Muscle layer of colon (tissue), 2 donors: ENCODE measurements around the gene AGO3.

Experiments used
- H3K27ac ChIP-seq: one replicate; pipeline ENCODE4 v1.7.0; 2013; ENCODE audit warnings: low read depth, mild to moderate bottlenecking, low read length, moderate library complexity
- H3K27me3 ChIP-seq, 2 donors: one replicate each; pipeline ENCODE4 v1.7.0; 2013; ENCODE audit warnings: low read length in 2 of 2, mild to moderate bottlenecking in 2 of 2; ENCODE audit not compliant: insufficient read depth in 2 of 2, control insufficient read depth in 1 of 2
- H3K36me3 ChIP-seq: one replicate; pipeline ENCODE4 v1.7.0; 2013; ENCODE audit warnings: mild to moderate bottlenecking, low read length; ENCODE audit not compliant: insufficient read depth
- H3K4me1 ChIP-seq: one replicate; pipeline ENCODE4 v1.7.0; 2013; ENCODE audit warnings: mild to moderate bottlenecking, low read length; ENCODE audit not compliant: insufficient read depth
- H3K4me3 ChIP-seq, 2 donors: one replicate each; pipeline ENCODE4 v1.7.0; 2013; ENCODE audit warnings: low read length in 2 of 2, low read depth in 1 of 2, mild to moderate bottlenecking in 1 of 2, moderate library complexity in 1 of 2
- H3K9ac ChIP-seq: one replicate; pipeline ENCODE4 v1.7.0; 2013; ENCODE audit warnings: low read length
- H3K9me3 ChIP-seq: one replicate; pipeline ENCODE4 v1.7.0; 2013; ENCODE audit warnings: mild to moderate bottlenecking, low read length
- donor health status: abdominal sarcoma.
- donor health status: Adenocarcinoma of cecum.

AGO3 gene

GRCh38 chr1:35927472-35927871 is 3.4 kb upstream of the AGO3 start:
- H3K36me3 ChIP-seq = no peaks in the 10 kb centered on the region
- no peaks in the 10 kb centered on the region for H3K9me3 ChIP-seq
- no peak overlapping the region for H3K27ac ChIP-seq
- H3K9ac ChIP-seq = no peak overlapping the region
- H3K4me3 ChIP-seq = no peak overlapping the region
- no peaks in the 10 kb centered on the region for H3K27me3 ChIP-seq
- H3K4me1 ChIP-seq = peaks cover 24% of the 10 kb centered on the region

GRCh38 chr1:35929730-35930592 is 944 bp upstream of the AGO3 start:
- peak overlapping the region; percentile 74 for H3K27ac ChIP-seq
- H3K4me1 ChIP-seq = peaks cover 29% of the 10 kb centered on the region
- H3K36me3 ChIP-seq = no peaks in the 10 kb centered on the region
- H3K9me3 ChIP-seq = no peaks in the 10 kb centered on the region
- peak overlapping the region; percentile 88 for H3K9ac ChIP-seq
- H3K4me3 ChIP-seq = peak overlapping the region; percentile 60 to 85
- H3K27me3 ChIP-seq = no peaks in the 10 kb centered on the region

- Histone ChIP-seq H3K27ac (peak overlapping the region; percentile 74), H3K36me3 (no peaks in the 10 kb centered on the region), H3K4me1 (peaks cover 19% of the 10 kb centered on the region), H3K27me3 (no peaks in the 10 kb centered on the region), H3K9me3 (no peaks in the 10 kb centered on the region), H3K4me3 (peak overlapping the region; percentile 60 to 85), H3K9ac (peak overlapping the region; percentile 89)
Observed at GRCh38 chr1:35931446-35932157, 697 bp downstream of the AGO3 start.

GRCh38 chr1:35932158-35932636 is 1.3 kb downstream of the AGO3 start:
- Histone ChIP-seq H3K4me3 (peak overlapping the region in 1 of 2 donors; percentile 85), H3K9ac (peak overlapping the region; percentile 89), H3K4me1 (peaks cover 19% of the 10 kb centered on the region), H3K27ac (no peak overlapping the region), H3K27me3 (no peaks in the 10 kb centered on the region), H3K9me3 (no peaks in the 10 kb centered on the region), H3K36me3 (no peaks in the 10 kb centered on the region)

- Histone ChIP-seq H3K36me3 (no peaks in the 10 kb centered on the region), H3K27me3 (no peaks in the 10 kb centered on the region), H3K4me1 (peaks cover 19% of the 10 kb centered on the region), H3K9ac (no peak overlapping the region), H3K27ac (no peak overlapping the region), H3K4me3 (no peak overlapping the region), H3K9me3 (no peaks in the 10 kb centered on the region)
Observed at GRCh38 chr1:35932941-35933340, 2.0 kb downstream of the AGO3 start.

- H3K9me3 ChIP-seq = no peaks in the 10 kb centered on the region
- no peaks in the 10 kb centered on the region for H3K36me3 ChIP-seq
- H3K4me1 ChIP-seq = peaks cover 13% of the 10 kb centered on the region
- no peak overlapping the region for H3K4me3 ChIP-seq
- no peak overlapping the region for H3K9ac ChIP-seq
- H3K27me3 ChIP-seq = no peaks in the 10 kb centered on the region
- H3K27ac ChIP-seq = no peak overlapping the region
Observed at GRCh38 chr1:35935442-35936388, 4.8 kb downstream of the AGO3 start.

- Histone ChIP-seq H3K4me3 (no peak overlapping the region), H3K9ac (no peak overlapping the region), H3K36me3 (no peaks in the 10 kb centered on the region), H3K27ac (no peak overlapping the region), H3K4me1 (peaks cover 10% of the 10 kb centered on the region), H3K9me3 (no peaks in the 10 kb centered on the region), H3K27me3 (no peaks in the 10 kb centered on the region)
Observed at GRCh38 chr1:35936838-35937237, 5.9 kb downstream of the AGO3 start.

- Histone ChIP-seq H3K9me3 (no peaks in the 10 kb centered on the region), H3K4me1 (no peaks in the 10 kb centered on the region), H3K36me3 (no peaks in the 10 kb centered on the region), H3K27me3 (no peaks in the 10 kb centered on the region), H3K4me3 (no peak overlapping the region), H3K27ac (no peak overlapping the region), H3K9ac (no peak overlapping the region)
Observed at GRCh38 chr1:35939484-35939883, 8.6 kb downstream of the AGO3 start.

- H3K27me3 ChIP-seq = no peaks in the 10 kb centered on the region
- no peak overlapping the region for H3K27ac ChIP-seq
- H3K9me3 ChIP-seq = no peaks in the 10 kb centered on the region
- H3K36me3 ChIP-seq = peaks cover 11% of the 10 kb centered on the region
- H3K9ac ChIP-seq = no peak overlapping the region
- H3K4me3 ChIP-seq = no peak overlapping the region
- H3K4me1 ChIP-seq = peaks cover 6% of the 10 kb centered on the region
Observed at GRCh38 chr1:35945327-35945726, 14.4 kb downstream of the AGO3 start.

- peaks cover 17% of the 10 kb centered on the region for H3K36me3 ChIP-seq
- H3K27ac ChIP-seq = no peak overlapping the region
- no peak overlapping the region for H3K9ac ChIP-seq
- H3K4me1 ChIP-seq = peaks cover 6% of the 10 kb centered on the region
- H3K9me3 ChIP-seq = no peaks in the 10 kb centered on the region
- H3K27me3 ChIP-seq = no peaks in the 10 kb centered on the region
- no peak overlapping the region for H3K4me3 ChIP-seq
Observed at GRCh38 chr1:35947547-35947946, 16.6 kb downstream of the AGO3 start.

GRCh38 chr1:35958558-35958957 is 27.7 kb downstream of the AGO3 start:
- no peaks in the 10 kb centered on the region for H3K36me3 ChIP-seq
- H3K9ac ChIP-seq = no peak overlapping the region
- H3K27ac ChIP-seq = no peak overlapping the region
- H3K27me3 ChIP-seq = no peaks in the 10 kb centered on the region
- no peaks in the 10 kb centered on the region for H3K9me3 ChIP-seq
- no peaks in the 10 kb centered on the region for H3K4me1 ChIP-seq
- H3K4me3 ChIP-seq = no peak overlapping the region
